ENCODE data around the gene GEMIN8. TPM values are rescaled to one million over a fixed set of nuclear protein-coding genes. Genes with fewer than 3 reads are reported as not detected.

The GEMIN8 gene
- total and polyA plus RNA-seq, 2 experiments from 2014 or later, result 12.4 to 15.8 TPM

GRCh38 chrX:14043209-14043608, 13.5 kb upstream of the GEMIN8 start:
- no peaks in the 10 kb centered on the region for H3K9me2 ChIP-seq (replicated peaks; ENCODE audit: insufficient read depth)

GRCh38 chrX:14039344-14039743, 9.7 kb upstream of the GEMIN8 start:
- no peaks in the 10 kb centered on the region for H3K79me2 ChIP-seq
- no peaks in the 10 kb centered on the region for H4K20me1 ChIP-seq (ENCODE audit: insufficient read depth, poor library complexity, severe bottlenecking)
- DNase-seq (ENCODE audit: low spot score), result peak; percentile 62
- no peak overlapping the region for H3K4me2 ChIP-seq
- WGBS (ENCODE audit: low lambda C conversion rate, missing lambda C conversion rate), result 42% methylated on average over 3 of the region's 3 CpGs
- H3K27me3 ChIP-seq, result no peaks in the 10 kb centered on the region
- H2AFZ ChIP-seq, result no peak overlapping the region
- TF ChIP-seq EZH2 (IDR thresholded peaks at IDR 0.05; ENCODE audit: borderline replicate concordance) (no peak), CTCF (IDR thresholded peaks at IDR 0.05; ENCODE audit: poor library complexity) (peak; percentile 69)
- H3K9me3 ChIP-seq (ENCODE audit: low read depth), result no peaks in the 10 kb centered on the region
- no peak overlapping the region for H3K4me3 ChIP-seq
- H3K27ac ChIP-seq, result no peak overlapping the region
- H3K9me2 ChIP-seq (replicated peaks; ENCODE audit: insufficient read depth), result no peaks in the 10 kb centered on the region
- H3K4me1 ChIP-seq (ENCODE audit: insufficient read depth), result no peaks in the 10 kb centered on the region
- H3K36me3 ChIP-seq (replicated peaks; ENCODE audit: insufficient read depth, low read depth), result no peaks in the 10 kb centered on the region

More at GRCh38 chrX:14043209-14043608, 13.5 kb upstream of the GEMIN8 start:
- no peaks in the 10 kb centered on the region for H3K27me3 ChIP-seq
- no peak overlapping the region for H3K27ac ChIP-seq
- no peak for DNase-seq (ENCODE audit: low spot score)
- no peak overlapping the region for H3K4me3 ChIP-seq
- H4K20me1 ChIP-seq (ENCODE audit: insufficient read depth, poor library complexity, severe bottlenecking), result no peaks in the 10 kb centered on the region
- no peak overlapping the region for H3K4me2 ChIP-seq
- no peaks in the 10 kb centered on the region for H3K9me3 ChIP-seq (ENCODE audit: low read depth)
- no peaks in the 10 kb centered on the region for H3K79me2 ChIP-seq
- no peak overlapping the region for H2AFZ ChIP-seq
- H3K36me3 ChIP-seq (replicated peaks; ENCODE audit: insufficient read depth, low read depth), result no peaks in the 10 kb centered on the region
- no peak for TF ChIP-seq EZH2 (IDR thresholded peaks at IDR 0.05; ENCODE audit: borderline replicate concordance)
- TF ChIP-seq EZH2phosphoT487 (IDR thresholded peaks at IDR 0.05; ENCODE audit: low read depth, severe bottlenecking, unreplicated experiment), result no peak
- TF ChIP-seq CTCF (IDR thresholded peaks at IDR 0.05; ENCODE audit: poor library complexity), result no peak
- no peaks in the 10 kb centered on the region for H3K4me1 ChIP-seq (ENCODE audit: insufficient read depth)

GRCh38 chrX:14038375-14039085, 8.8 kb upstream of the GEMIN8 start:
- no peaks in the 10 kb centered on the region for H3K9me2 ChIP-seq (replicated peaks; ENCODE audit: insufficient read depth)
- H3K4me1 ChIP-seq (ENCODE audit: insufficient read depth), result no peaks in the 10 kb centered on the region
- H2AFZ ChIP-seq, result no peak overlapping the region
- H3K4me3 ChIP-seq, result no peak overlapping the region
- WGBS (ENCODE audit: low lambda C conversion rate, missing lambda C conversion rate), result 70% methylated on average over 3 of the region's 3 CpGs
- H3K9me3 ChIP-seq (ENCODE audit: low read depth), result no peaks in the 10 kb centered on the region
- H3K4me2 ChIP-seq, result no peak overlapping the region
- H4K20me1 ChIP-seq (ENCODE audit: insufficient read depth, poor library complexity, severe bottlenecking), result no peaks in the 10 kb centered on the region
- no peak overlapping the region for H3K27ac ChIP-seq
- no peaks in the 10 kb centered on the region for H3K79me2 ChIP-seq
- DNase-seq (ENCODE audit: low spot score), result no peak
- no peaks in the 10 kb centered on the region for H3K36me3 ChIP-seq (replicated peaks; ENCODE audit: insufficient read depth, low read depth)
- no peaks in the 10 kb centered on the region for H3K27me3 ChIP-seq
- TF ChIP-seq CTCF (IDR thresholded peaks at IDR 0.05; ENCODE audit: poor library complexity), result no peak
- no peak for TF ChIP-seq EZH2 (IDR thresholded peaks at IDR 0.05; ENCODE audit: borderline replicate concordance)
- TF ChIP-seq EZH2phosphoT487 (IDR thresholded peaks at IDR 0.05; ENCODE audit: low read depth, severe bottlenecking, unreplicated experiment), result no peak

Measured in hepatocyte (in vitro differentiated cells).